ENCODE measurements around the gene ANKRD33B.
"Not testable (repeated sequence)": the region's sequence is repeated elsewhere in the genome, so short reads cannot be mapped to it uniquely, and the experiment has no call there.

ANKRD33B gene

DNA sequence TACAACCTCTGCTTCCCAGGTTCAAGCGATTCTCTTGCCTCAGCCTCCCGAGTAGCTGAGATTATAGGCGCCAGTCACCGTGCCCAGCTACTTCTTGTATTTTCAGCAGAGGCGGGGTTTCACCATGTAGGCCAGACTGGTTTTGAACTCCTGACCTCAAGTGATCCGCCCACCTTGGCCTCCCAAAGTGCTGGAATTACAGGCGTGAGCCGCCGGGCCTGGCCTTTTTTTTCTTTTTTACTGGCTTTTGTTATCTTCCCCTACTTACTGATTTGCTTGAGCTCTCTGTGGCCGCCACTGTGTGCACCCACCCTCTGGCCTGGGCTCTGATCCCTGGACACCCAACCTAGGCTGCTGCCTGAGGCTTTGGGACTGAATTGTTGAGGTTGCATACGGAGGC, 60.3 kb downstream of the ANKRD33B start:
- Histone ChIP-seq H3K36me3 (ENCODE audit: control insufficient read depth, insufficient read depth, low read length) (peaks cover 19% of the 10 kb centered on the region), H3K9me3 (ENCODE audit: control insufficient read depth, low read length) (peaks cover 4% of the 10 kb centered on the region), H3K27ac (ENCODE audit: low read depth, low read length, severe bottlenecking) (no peak overlapping the region), H3K4me1 (ENCODE audit: control insufficient read depth, insufficient read depth, low read length, poor library complexity, severe bottlenecking) (peaks cover 10% of the 10 kb centered on the region), H3K4me3 (ENCODE audit: extremely low read depth, insufficient read depth, low read length, poor library complexity, severe bottlenecking) (no peak overlapping the region)
- WGBS, 2 experiments (ENCODE audit: insufficient coverage in 2 of 2) = 79 to 80% methylated on average over 8 to 9 of the region's 11 CpGs

DNA sequence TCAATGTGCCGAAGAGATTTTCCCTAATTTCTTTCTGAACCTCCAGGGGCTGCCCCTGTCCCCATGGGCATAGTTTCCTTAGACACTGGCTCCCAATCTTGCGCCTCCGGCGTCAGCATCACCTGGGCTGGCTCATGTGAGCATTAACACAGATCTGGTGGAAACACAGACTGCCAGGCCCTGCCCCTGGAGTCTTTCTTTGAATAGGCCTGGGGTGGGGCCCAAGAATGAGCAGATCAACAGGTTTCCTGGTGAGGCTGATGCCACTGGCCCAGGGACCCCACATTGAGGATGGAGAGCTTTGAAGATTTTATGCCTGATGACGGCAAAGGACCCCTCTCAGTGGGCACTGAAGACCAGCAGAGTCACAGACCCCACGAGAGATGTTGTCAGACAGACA, 60.8 kb downstream of the ANKRD33B start:
- 92 to 95% methylated on average over 5 to 6 of the region's 6 CpGs for WGBS, 2 experiments (ENCODE audit: insufficient coverage in 2 of 2)
- Histone ChIP-seq H3K27ac (ENCODE audit: low read depth, low read length, severe bottlenecking) (no peak overlapping the region), H3K36me3 (ENCODE audit: control insufficient read depth, insufficient read depth, low read length) (peaks cover 15% of the 10 kb centered on the region), H3K4me3 (ENCODE audit: extremely low read depth, insufficient read depth, low read length, poor library complexity, severe bottlenecking) (no peak overlapping the region), H3K9me3 (ENCODE audit: control insufficient read depth, low read length) (peaks cover 4% of the 10 kb centered on the region), H3K4me1 (ENCODE audit: control insufficient read depth, insufficient read depth, low read length, poor library complexity, severe bottlenecking) (peaks cover 10% of the 10 kb centered on the region)

DNA sequence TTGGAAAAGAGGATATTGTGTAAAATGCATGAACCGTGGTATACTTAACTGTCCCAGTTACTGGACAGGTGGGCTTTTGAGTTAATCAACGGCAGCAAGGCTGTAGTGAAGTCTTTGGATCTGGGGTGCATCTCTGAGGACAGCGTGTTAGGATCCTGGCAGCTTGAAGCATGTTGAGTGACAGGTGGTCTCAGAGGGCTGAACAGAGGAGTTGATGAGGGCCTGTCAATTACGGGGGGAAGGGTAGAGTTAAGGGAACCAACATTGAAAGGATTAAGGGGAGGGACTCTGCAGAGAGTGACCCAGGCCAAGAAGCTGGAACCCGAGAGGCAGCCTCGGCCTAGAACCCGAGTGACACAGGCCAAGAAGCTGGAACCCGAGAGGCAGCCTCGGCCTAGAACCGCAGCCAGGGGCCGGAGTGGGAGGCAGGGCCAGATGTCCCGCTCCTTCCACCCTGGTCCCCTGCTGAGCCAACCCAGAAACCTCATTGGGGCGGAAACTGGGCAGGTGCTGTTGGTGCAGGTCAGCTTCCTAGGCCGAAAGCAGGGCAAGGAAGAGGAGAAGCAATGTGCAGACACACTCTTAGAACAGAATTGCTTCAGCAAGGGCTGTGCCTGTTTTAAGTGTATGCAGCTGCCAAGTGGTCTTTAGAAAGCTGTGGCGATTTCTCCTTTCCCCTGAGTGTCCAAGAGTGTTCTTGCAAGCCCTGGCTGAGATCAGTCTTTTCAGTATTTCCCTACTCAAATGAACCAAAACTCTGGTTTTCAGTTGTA, 62.0 kb downstream of the ANKRD33B start:
- peaks cover 2% of the 10 kb centered on the region for H3K9me3 ChIP-seq (ENCODE audit: control insufficient read depth, low read length)
- 95 to 98% methylated on average over 13 to 15 of the region's 15 CpGs for WGBS, 2 experiments (ENCODE audit: insufficient coverage in 2 of 2)
- peaks cover 6% of the 10 kb centered on the region for H3K36me3 ChIP-seq (ENCODE audit: control insufficient read depth, insufficient read depth, low read length)
- no peak overlapping the region for H3K27ac ChIP-seq (ENCODE audit: low read depth, low read length, severe bottlenecking)
- no peak overlapping the region for H3K4me3 ChIP-seq (ENCODE audit: extremely low read depth, insufficient read depth, low read length, poor library complexity, severe bottlenecking)
- peaks cover 10% of the 10 kb centered on the region for H3K4me1 ChIP-seq (ENCODE audit: control insufficient read depth, insufficient read depth, low read length, poor library complexity, severe bottlenecking)

DNA sequence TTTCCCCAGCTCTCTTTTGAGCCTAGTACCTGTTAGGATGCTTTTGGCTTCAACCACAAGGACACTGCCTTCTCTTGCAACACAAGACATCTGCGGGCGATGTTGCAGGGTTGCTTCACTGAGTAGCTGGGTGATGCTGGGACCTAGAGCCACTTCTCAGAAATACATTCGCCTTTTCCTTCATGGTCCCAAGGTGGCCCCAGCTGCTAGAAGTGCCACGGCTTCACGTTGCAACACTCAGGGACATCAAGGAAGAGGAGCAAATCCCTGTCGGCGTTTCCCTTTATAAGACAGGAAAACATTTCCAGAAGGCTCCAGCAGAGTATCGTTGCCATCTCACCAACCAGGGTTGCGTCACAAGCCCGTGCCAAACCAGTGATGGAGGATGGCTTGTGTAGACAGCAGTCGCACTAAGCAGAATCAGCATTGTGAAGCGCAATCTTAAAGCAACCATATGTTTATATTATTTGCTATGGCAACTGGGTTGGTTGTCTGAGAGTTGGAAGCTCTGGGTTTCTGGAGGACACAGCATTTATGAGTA, 62.7 kb downstream of the ANKRD33B start:
- peaks cover 4% of the 10 kb centered on the region for H3K36me3 ChIP-seq (ENCODE audit: control insufficient read depth, insufficient read depth, low read length)
- WGBS, 2 experiments (ENCODE audit: insufficient coverage in 2 of 2) = 88 to 90% methylated on average over 10 to 11 of the region's 12 CpGs
- no peaks in the 10 kb centered on the region for H3K9me3 ChIP-seq (ENCODE audit: control insufficient read depth, low read length)
- H3K27ac ChIP-seq (ENCODE audit: low read depth, low read length, severe bottlenecking) = peak overlapping the region; percentile 74
- H3K4me3 ChIP-seq (ENCODE audit: extremely low read depth, insufficient read depth, low read length, poor library complexity, severe bottlenecking) = no peak overlapping the region
- H3K4me1 ChIP-seq (ENCODE audit: control insufficient read depth, insufficient read depth, low read length, poor library complexity, severe bottlenecking) = peaks cover 13% of the 10 kb centered on the region

DNA sequence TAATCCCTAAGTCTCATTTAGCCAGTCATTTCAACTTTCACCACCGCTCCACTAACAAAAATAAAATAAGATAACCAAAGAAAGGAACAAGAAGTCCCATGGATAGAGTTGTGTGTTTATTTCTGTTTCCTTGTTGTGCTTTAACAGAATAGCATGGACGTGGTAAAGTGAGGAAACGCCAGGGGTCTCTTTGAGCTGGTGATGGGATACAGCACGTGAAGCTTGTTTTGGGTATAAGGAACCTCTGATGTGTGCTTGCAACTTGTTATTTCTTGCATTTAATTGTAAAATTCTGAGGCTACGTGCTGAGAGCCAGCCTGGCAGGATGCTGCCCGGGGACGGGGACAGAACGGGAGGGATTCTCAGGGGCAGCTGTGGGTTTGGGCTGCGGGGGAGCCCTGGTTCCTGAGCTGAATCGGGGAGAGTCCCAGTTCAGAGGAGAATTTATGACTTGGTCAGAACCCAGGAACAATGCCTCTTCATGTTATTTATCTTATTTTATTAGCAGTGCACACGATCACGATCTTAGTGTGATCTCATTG, 63.4 kb downstream of the ANKRD33B start:
- peaks cover 4% of the 10 kb centered on the region for H3K36me3 ChIP-seq (ENCODE audit: control insufficient read depth, insufficient read depth, low read length)
- H3K27ac ChIP-seq (ENCODE audit: low read depth, low read length, severe bottlenecking) = peak overlapping the region; percentile 74
- H3K4me1 ChIP-seq (ENCODE audit: control insufficient read depth, insufficient read depth, low read length, poor library complexity, severe bottlenecking) = peaks cover 13% of the 10 kb centered on the region
- WGBS, 2 experiments (ENCODE audit: insufficient coverage in 2 of 2) = 7% methylated on average over 9 of the region's 12 CpGs
- peak overlapping the region; percentile 28 for H3K4me3 ChIP-seq (ENCODE audit: extremely low read depth, insufficient read depth, low read length, poor library complexity, severe bottlenecking)
- no peaks in the 10 kb centered on the region for H3K9me3 ChIP-seq (ENCODE audit: control insufficient read depth, low read length)

DNA sequence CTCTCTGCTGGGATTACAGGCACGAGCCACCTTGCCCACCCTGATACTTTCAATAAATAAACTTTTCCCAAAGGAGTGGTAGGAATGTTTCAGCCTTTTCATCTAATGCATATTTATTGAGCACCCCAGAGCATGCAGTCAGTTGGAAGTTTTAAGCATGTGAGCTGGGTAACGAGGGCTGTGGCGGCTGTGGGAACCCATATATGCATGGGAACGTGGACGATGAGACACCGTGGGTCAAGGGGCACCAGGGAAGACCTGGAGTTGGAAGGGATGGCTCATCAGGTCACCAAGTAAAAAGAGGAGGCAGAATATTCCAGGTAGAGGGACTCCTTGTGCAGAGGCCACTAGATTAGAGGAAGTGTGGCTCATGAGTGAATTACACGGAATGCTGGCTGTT, 64.7 kb downstream of the ANKRD33B start:
- Histone ChIP-seq H3K9me3 (ENCODE audit: control insufficient read depth, low read length) (no peaks in the 10 kb centered on the region), H3K4me3 (ENCODE audit: extremely low read depth, insufficient read depth, low read length, poor library complexity, severe bottlenecking) (no peak overlapping the region), H3K4me1 (ENCODE audit: control insufficient read depth, insufficient read depth, low read length, poor library complexity, severe bottlenecking) (peaks cover 14% of the 10 kb centered on the region), H3K27ac (ENCODE audit: low read depth, low read length, severe bottlenecking) (no peak overlapping the region), H3K36me3 (ENCODE audit: control insufficient read depth, insufficient read depth, low read length) (no peaks in the 10 kb centered on the region)
- WGBS, 2 experiments (ENCODE audit: insufficient coverage in 2 of 2) = 95 to 96% methylated on average over 6 of the region's 7 CpGs

DNA sequence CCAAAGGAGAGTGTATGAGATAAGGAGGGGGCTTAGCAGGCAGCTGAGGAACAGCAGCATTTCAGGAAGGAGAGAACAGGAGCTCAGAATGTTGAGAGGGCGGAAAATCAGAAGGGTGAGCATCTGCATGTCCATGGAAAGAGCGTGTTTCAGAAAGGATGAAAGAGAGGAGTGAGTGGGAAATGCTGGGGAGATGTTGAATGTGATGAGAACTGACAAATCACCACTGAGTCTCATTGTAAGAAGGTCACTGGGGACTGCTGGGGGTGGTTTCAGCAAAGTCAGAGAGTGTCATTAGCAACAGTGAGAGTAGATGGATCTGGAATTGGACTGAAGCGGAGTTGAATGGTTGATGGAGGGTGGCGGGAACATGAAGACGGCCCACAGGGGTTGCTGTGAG, 65.8 kb downstream of the ANKRD33B start:
- no peak overlapping the region for H3K27ac ChIP-seq (ENCODE audit: low read depth, low read length, severe bottlenecking)
- WGBS, 2 experiments (ENCODE audit: insufficient coverage in 2 of 2) = 94 to 98% methylated on average over 5 of the region's 5 CpGs
- H3K4me1 ChIP-seq (ENCODE audit: control insufficient read depth, insufficient read depth, low read length, poor library complexity, severe bottlenecking) = peaks cover 20% of the 10 kb centered on the region
- no peaks in the 10 kb centered on the region for H3K36me3 ChIP-seq (ENCODE audit: control insufficient read depth, insufficient read depth, low read length)
- no peak overlapping the region for H3K4me3 ChIP-seq (ENCODE audit: extremely low read depth, insufficient read depth, low read length, poor library complexity, severe bottlenecking)
- H3K9me3 ChIP-seq (ENCODE audit: control insufficient read depth, low read length) = no peaks in the 10 kb centered on the region

DNA sequence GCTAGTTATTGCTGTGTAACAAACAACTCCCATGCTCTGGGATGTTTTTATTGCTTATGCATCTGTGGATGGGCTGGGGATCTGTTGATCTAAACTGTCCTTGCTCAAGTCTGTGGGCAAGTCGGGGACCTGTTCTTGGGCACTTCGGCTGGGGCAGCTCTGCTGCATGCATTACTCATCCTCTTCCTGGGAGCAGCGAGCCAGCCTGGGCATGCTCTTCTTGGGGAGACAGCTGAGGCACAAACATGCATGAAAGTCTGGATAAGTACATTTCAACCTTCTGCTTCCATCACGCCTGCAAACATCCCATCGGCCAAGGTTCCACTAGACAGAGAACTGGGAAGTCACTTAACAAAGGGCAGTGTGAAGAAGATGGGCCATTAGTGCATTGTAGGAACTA, 66.3 kb downstream of the ANKRD33B start:
- H3K9me3 ChIP-seq (ENCODE audit: control insufficient read depth, low read length) = no peaks in the 10 kb centered on the region
- H3K4me3 ChIP-seq (ENCODE audit: extremely low read depth, insufficient read depth, low read length, poor library complexity, severe bottlenecking) = no peak overlapping the region
- H3K4me1 ChIP-seq (ENCODE audit: control insufficient read depth, insufficient read depth, low read length, poor library complexity, severe bottlenecking) = peaks cover 23% of the 10 kb centered on the region
- H3K27ac ChIP-seq (ENCODE audit: low read depth, low read length, severe bottlenecking) = no peak overlapping the region
- no peaks in the 10 kb centered on the region for H3K36me3 ChIP-seq (ENCODE audit: control insufficient read depth, insufficient read depth, low read length)
- WGBS, 2 experiments (ENCODE audit: insufficient coverage in 2 of 2) = 93 to 100% methylated on average over 4 to 5 of the region's 5 CpGs

DNA sequence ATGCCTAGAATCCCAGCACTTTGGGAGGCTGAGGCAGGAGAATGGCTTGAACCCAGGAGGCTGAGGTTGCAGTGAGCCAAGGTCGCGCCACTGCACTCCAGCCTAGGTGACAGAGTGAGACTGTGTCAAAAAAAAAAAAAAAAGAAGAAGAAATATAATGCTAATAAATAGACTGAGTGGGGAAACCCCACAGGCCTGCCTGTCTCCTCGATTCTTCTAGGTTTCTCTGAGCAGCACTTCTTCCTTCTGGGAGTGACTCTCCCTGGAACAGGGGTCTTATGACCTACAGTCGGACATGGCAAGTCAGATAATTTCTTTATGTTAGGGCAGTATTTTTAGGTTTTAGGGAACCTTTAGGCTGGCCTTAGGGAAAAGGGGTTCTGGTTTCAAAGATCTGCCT, 66.9 kb downstream of the ANKRD33B start:
- H3K4me3 ChIP-seq (ENCODE audit: extremely low read depth, insufficient read depth, low read length, poor library complexity, severe bottlenecking); H3K9me3 ChIP-seq (ENCODE audit: control insufficient read depth, low read length); H3K36me3 ChIP-seq (ENCODE audit: control insufficient read depth, insufficient read depth, low read length); H3K27ac ChIP-seq (ENCODE audit: low read depth, low read length, severe bottlenecking): not testable (repeated sequence)
- H3K4me1 ChIP-seq (ENCODE audit: control insufficient read depth, insufficient read depth, low read length, poor library complexity, severe bottlenecking) = peaks cover 28% of the 10 kb centered on the region
- 92 to 100% methylated on average over 1 to 2 of the region's 4 CpGs for WGBS, 2 experiments (ENCODE audit: insufficient coverage in 2 of 2)

DNA sequence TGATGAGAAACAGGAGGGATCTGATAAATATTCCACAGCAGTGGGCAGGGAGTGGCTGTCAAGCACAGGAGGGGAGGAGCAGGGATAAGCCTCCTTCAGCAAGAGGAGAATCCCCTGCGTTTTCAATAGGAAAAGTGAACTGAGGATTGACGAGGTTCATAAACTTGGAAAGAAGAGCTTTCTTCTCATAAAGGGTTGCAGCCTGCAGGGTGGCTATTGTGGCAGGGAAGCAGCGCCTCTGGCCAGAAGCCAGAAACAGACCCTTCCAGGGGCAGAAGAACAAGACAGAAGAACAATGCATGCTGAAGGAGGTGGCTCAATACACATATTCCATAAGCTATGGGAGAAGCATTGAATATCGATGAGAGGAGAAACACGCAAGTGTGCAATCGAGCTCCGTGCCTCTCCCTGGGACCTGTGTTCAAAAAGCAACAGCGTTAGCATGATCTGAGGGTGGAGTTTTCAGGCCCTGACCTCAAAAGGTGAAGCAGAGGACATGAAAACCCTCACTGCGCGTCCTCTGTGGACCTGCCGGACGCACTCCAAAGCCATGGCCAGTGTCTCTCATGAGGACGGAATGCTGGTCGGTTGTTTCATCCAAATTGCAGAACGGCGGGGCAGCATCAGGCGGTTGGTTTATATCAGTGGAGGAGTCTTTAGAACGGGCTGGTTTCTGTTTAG, 67.6 kb downstream of the ANKRD33B start:
- Histone ChIP-seq H3K9me3 (ENCODE audit: control insufficient read depth, low read length) (no peaks in the 10 kb centered on the region), H3K27ac (ENCODE audit: low read depth, low read length, severe bottlenecking) (no peak overlapping the region), H3K4me1 (ENCODE audit: control insufficient read depth, insufficient read depth, low read length, poor library complexity, severe bottlenecking) (peaks cover 29% of the 10 kb centered on the region), H3K36me3 (ENCODE audit: control insufficient read depth, insufficient read depth, low read length) (no peaks in the 10 kb centered on the region), H3K4me3 (ENCODE audit: extremely low read depth, insufficient read depth, low read length, poor library complexity, severe bottlenecking) (no peak overlapping the region)
- WGBS, 2 experiments (ENCODE audit: insufficient coverage in 2 of 2) = 90% methylated on average over 16 to 18 of the region's 18 CpGs
